HepG2 (cell line): ENCODE data around the gene PARP15. TPM values are rescaled to one million over a fixed set of nuclear protein-coding genes. Genes with fewer than 3 reads are reported as not detected.
"Not testable (repeated sequence)": the region's sequence is repeated elsewhere in the genome, so short reads cannot be mapped to it uniquely, and the experiment has no call there.

Experiments used
- ATAC-seq: fragments of 200-7000 bp; cut with Tn5 transposase; 3 replicates; pipeline ENCODE4 v1.9.1; 2020; ENCODE audit warnings: mild to moderate bottlenecking, moderate library complexity
- BruUV-seq: library from RNA; stranded (reverse); fragments of 400-500 nt; replicated peaks from 2 replicates; lab custom pipeline; 2021; lab: Mats Ljungman, UMichigan
- CTCF ChIA-PET: fragments of 300-600 bp; formaldehyde crosslinking; extraction: SDS; loops from one replicate; lab custom pipeline; 2021; ENCODE audit warnings: low total read pairs, inconsistent platforms, low intra/inter-chr PET ratio; lab: Yijun Ruan, JAX
- POLR2A ChIA-PET: fragments of 350-600 bp; sonication (Branson Sonifier 250); formaldehyde crosslinking; loops from one replicate; lab custom pipeline; 2020; ENCODE audit warnings: antibody characterized with exemption, inconsistent platforms; lab: Yijun Ruan, JAX
- DNase-seq: peaks from one replicate; pipeline ENCODE4 v3.0.0-alpha.2; 2015; ENCODE audit warnings: low spot score
- FAIRE-seq: peaks from 3 replicates; lab custom pipeline; 2011; peaks lifted over from hg19 to GRCh38; lab: Jason Lieb, UNC
- H2AFZ ChIP-seq: one replicate; pipeline ENCODE4 v1.6.1; 2011; ENCODE audit warnings: low read length, inconsistent platforms
- H3K27ac ChIP-seq: fragments of 300-600 bp; 3 replicates; pipeline ENCODE4 v1.8.0; 2011; ENCODE audit warnings: mixed run types, mild to moderate bottlenecking, mixed read lengths, low read length, inconsistent platforms; ENCODE audit not compliant: insufficient read depth; ENCODE audit errors: extremely low read length
- H3K27me3 ChIP-seq, 2 experiments: fragments of 200-600 bp in 1 of 2; 2 replicates in 1 of 2; 3 replicates in 1 of 2; pipeline versions ENCODE4 v1.6.0 to v1.8.0; 2011; ENCODE audit warnings: low read length in 2 of 2, mild to moderate bottlenecking in 2 of 2, moderate library complexity in 2 of 2, inconsistent platforms in 1 of 2; ENCODE audit not compliant: insufficient read depth in 2 of 2, control insufficient read depth in 1 of 2
- H3K36me3 ChIP-seq, 2 experiments: fragments of 200-600 bp in 1 of 2; replicated peaks in 1 of 2; 2 replicates in 1 of 2; 3 replicates in 1 of 2; pipeline versions ENCODE4 v1.5.1 to v1.8.0; 2011; ENCODE audit warnings: low read length in 2 of 2, inconsistent platforms in 1 of 2; ENCODE audit not compliant: insufficient read depth in 2 of 2, control insufficient read depth in 1 of 2
- H3K4me1 ChIP-seq: 2 replicates; pipeline ENCODE4 v1.5.1; 2012; ENCODE audit warnings: low read length, inconsistent platforms; ENCODE audit not compliant: insufficient read depth
- H3K4me2 ChIP-seq: 2 replicates; pipeline ENCODE4 v1.6.0; 2011; ENCODE audit warnings: low read depth, low read length, inconsistent platforms
- H3K4me3 ChIP-seq, 3 experiments: fragments of 200-600 bp in 1 of 3; sonication (generic), shearing (Covaris generic) in 1 of 3; replicated peaks in 1 of 3; 2 replicates each; pipeline ENCODE4 v1.5.1; 2011 to 2016; ENCODE audit warnings: low read length in 3 of 3, inconsistent platforms in 2 of 3, low read depth in 2 of 3, mild to moderate bottlenecking in 2 of 3, control low read depth in 1 of 3, mixed read lengths in 1 of 3; ENCODE audit not compliant: insufficient read depth in 1 of 3
- H3K79me2 ChIP-seq: one replicate; pipeline ENCODE4 v1.6.1; 2011; ENCODE audit warnings: low read length, inconsistent platforms; ENCODE audit not compliant: insufficient read depth
- H3K9ac ChIP-seq: 2 replicates; pipeline ENCODE4 v1.6.0; 2011; ENCODE audit warnings: mild to moderate bottlenecking, low read depth, low read length, inconsistent platforms; ENCODE audit not compliant: insufficient read depth
- H3K9me3 ChIP-seq: 2 replicates; pipeline ENCODE4 v1.5.1; 2012; ENCODE audit warnings: mild to moderate bottlenecking, low read length
- H4K20me1 ChIP-seq: 2 replicates; pipeline ENCODE4 v1.6.0; 2011; ENCODE audit warnings: inconsistent platforms, mild to moderate bottlenecking, low read length, moderate library complexity; ENCODE audit not compliant: insufficient read depth
- ETV6 ChIP-seq: sonication (generic); formaldehyde crosslinking; conservative IDR thresholded peaks from 2 replicates; pipeline ENCODE4 v1.4.0; 2020; ENCODE audit warnings: missing genetic modification reagents
- GATA4 ChIP-seq: sonication (generic); IDR thresholded peaks from 2 replicates; pipeline ENCODE4 v1.6.1; 2016; ENCODE audit warnings: antibody characterized with exemption, low read depth, borderline replicate concordance
- RXRA ChIP-seq: sonication (generic); formaldehyde crosslinking; IDR thresholded peaks from 2 replicates; pipeline ENCODE4 v1.5.1; 2020; ENCODE audit warnings: missing genetic modification reagents
- ZHX2 ChIP-seq, 2 experiments: sonication (generic) in 1 of 2; formaldehyde crosslinking in 1 of 2; IDR thresholded peaks; 2 replicates each; pipeline versions ENCODE4 v1.6.1 to v1.9.0; 2014 to 2022; ENCODE audit warnings: antibody characterized with exemption in 1 of 2, borderline replicate concordance in 1 of 2, inconsistent platforms in 1 of 2, low read depth in 1 of 2, missing genetic modification reagents in 1 of 2
- WGBS: methylation state at CpG from one replicate; pipeline ENCODE4 v1.1.6; 2017; ENCODE audit warnings: low lambda C conversion rate; 5-methylcytosine and 5-hydroxymethylcytosine counted together
- in situ Hi-C: cut with HindIII; loops from 2 replicates; pipeline ENCODE4 v1.10.0; 2017; ENCODE audit warnings: low pct_unique_long_range_greater_than_20kb; ENCODE audit not compliant: extremely low pct_ligation_motif_present
- intact Hi-C: fragments of 100-400 bp; cut with micrococcal nuclease; formaldehyde crosslinking; loops from one replicate; pipeline ENCODE4 v1.10.0; 2022; ENCODE audit not compliant: unreplicated experiment
- polyA plus RNA-seq, 8 experiments: library from polyadenylated mRNA; depleted of rRNA in 3 of 8; stranded (reverse) in 7 of 8; unstranded in 1 of 8; fragments of >200 nt; fragmentation: Illumina TruSeq in 4 of 8; extraction: Trizol in 4 of 8; gene quantifications; 2 replicates each; pipeline versions ENCODE4 v1.2.1 to v1.2.3, GENCODE V29; 2011 to 2016; ENCODE audit warnings: low read depth in 4 of 8, missing spikeins in 1 of 8, mixed read lengths in 1 of 8; ENCODE audit not compliant: insufficient read depth in 1 of 8
- total RNA-seq, 5 experiments: library from RNA; depleted of rRNA; stranded (reverse); fragments of >200 nt; fragmentation: Illumina TruSeq; extraction: Trizol; gene quantifications; 2 replicates each; pipeline ENCODE4 v1.2.3, GENCODE V29; 2016; ENCODE audit warnings: low read depth in 1 of 5

PARP15 gene
- total and polyA plus RNA-seq, 2 of the 13 experiments (the other 11 are each of a cell fraction or from before 2014, with no cell fraction given) = 0.02 TPM; not detected in 1

GRCh38 chr3:122564155-122564912 is 13.1 kb upstream of the PARP15 start, which contains the start of the genes DTX3L and PARP9 (continued):
- TF ChIP-seq ZHX2 (IDR thresholded peaks at IDR 0.05; ENCODE audit: low read depth) (no peak), ZHX2 (CRISPR knock-in tag; IDR thresholded peaks at IDR 0.05; ENCODE audit: borderline replicate concordance) (no peak), RXRA (peak; percentile 71; the same call in 1 of the 2 replicates), ETV6 (CRISPR knock-in tag) (no peak; the same call in 1 of the 2 replicates), GATA4 (0 out of 2 replicates have a peak, but pooled peaks have one; percentile 32)
- TF ChIP-seq, all 625 proteins: peak for 296

- not testable (repeated sequence) for DNase-seq
- 93% methylated on average over 7 of the region's 7 CpGs for WGBS
These were observed 9.3 kb upstream of the PARP15 start for GRCh38 chr3:122568131-122568530.

More at GRCh38 chr3:122568131-122568530, 9.3 kb upstream of the PARP15 start:
- intact Hi-C loops, FAIRE-seq, H3K9me3 ChIP-seq, H3K79me2 ChIP-seq, ATAC-seq, H3K9ac ChIP-seq, BruUV-seq, CTCF ChIA-PET, in situ Hi-C loops, POLR2A ChIA-PET, H2AFZ ChIP-seq, H3K27me3 ChIP-seq, H3K27ac ChIP-seq, H3K4me2 ChIP-seq, H3K4me3 ChIP-seq, H4K20me1 ChIP-seq: not testable (repeated sequence)
- Histone ChIP-seq H3K36me3 (peaks cover 4 to 17% of the 10 kb centered on the region in 2 experiments; a peak in 4 of 5 replicates), H3K4me1 (peaks cover 20% of the 10 kb centered on the region)
